Subcutaneous abdominal adipose tissue (tissue), 5 donors: ENCODE results near the gene LRRC41.
A peak's percentile ranks its signal among the peaks of the same experiment; 100 is the strongest.

Experiments
- H3K27ac ChIP-seq: one replicate; pipeline ENCODE4 v1.7.0; 2013; ENCODE audit warnings: low read depth, mild to moderate bottlenecking, inconsistent platforms, low read length, moderate library complexity
- H3K27me3 ChIP-seq, 5 donors: one replicate each; pipeline ENCODE4 v1.7.0; 2013; ENCODE audit warnings: low read length in 5 of 5, inconsistent platforms in 1 of 5; ENCODE audit not compliant: control insufficient read depth in 5 of 5, insufficient read depth in 4 of 5
- H3K36me3 ChIP-seq, 5 donors: one replicate each; pipeline ENCODE4 v1.7.0; 2013; ENCODE audit warnings: low read length in 5 of 5; ENCODE audit not compliant: control insufficient read depth in 5 of 5, insufficient read depth in 5 of 5
- H3K4me1 ChIP-seq, 5 donors: one replicate each; pipeline ENCODE4 v1.7.0; 2013; ENCODE audit warnings: low read length in 5 of 5, mild to moderate bottlenecking in 3 of 5, moderate library complexity in 1 of 5; ENCODE audit not compliant: control insufficient read depth in 5 of 5, insufficient read depth in 5 of 5
- H3K4me3 ChIP-seq, 5 donors: one replicate each; pipeline ENCODE4 v1.7.0; 2013; ENCODE audit warnings: low read length in 5 of 5, low read depth in 1 of 5
- H3K9ac ChIP-seq, 5 donors: one replicate each; pipeline ENCODE4 v1.7.0; 2013; ENCODE audit warnings: low read length in 5 of 5, mild to moderate bottlenecking in 4 of 5, moderate library complexity in 3 of 5
- H3K9me3 ChIP-seq, 5 donors: one replicate each; pipeline ENCODE4 v1.7.0; 2013; ENCODE audit warnings: low read length in 5 of 5; ENCODE audit not compliant: control insufficient read depth in 5 of 5
- donor health status: healthy.
- donor health status: healthy.
- donor health status: healthy.
- donor health status: healthy.
- donor health status: healthy.

Gene LRRC41

GRCh38 chr1:46274225-46275029, 29.0 kb downstream of the LRRC41 start:
- Histone ChIP-seq H3K4me1 (peaks cover 0 to 8% (median 6%) of the 10 kb centered on the region in 5 donors), H3K27me3 (no peaks in the 10 kb centered on the region), H3K36me3 (peaks cover 0 to 24% (median 14%) of the 10 kb centered on the region in 5 donors), H3K4me3 (no peak overlapping the region), H3K9me3 (no peaks in the 10 kb centered on the region), H3K9ac (no peak overlapping the region), H3K27ac (no peak overlapping the region)

DNA sequence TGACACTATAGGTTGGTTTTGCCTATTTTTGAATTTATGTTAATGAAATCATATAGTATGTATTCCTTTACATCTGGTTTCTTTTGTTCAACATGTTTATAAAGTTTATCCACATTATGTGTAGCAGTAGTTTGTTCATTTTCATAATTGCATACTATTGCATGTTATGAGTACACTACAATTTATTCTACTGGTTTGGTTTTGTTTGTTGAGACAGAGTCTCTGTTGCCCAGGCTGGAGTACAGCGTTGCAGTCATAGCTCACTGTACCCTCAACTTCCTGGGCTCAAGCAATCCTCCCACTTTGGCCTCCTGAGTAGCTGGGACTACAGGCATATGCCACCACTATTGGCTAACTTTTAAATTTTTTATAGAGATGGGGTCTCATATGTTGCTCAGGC, 34.8 kb downstream of the LRRC41 start:
- no peaks in the 10 kb centered on the region for H3K36me3 ChIP-seq
- no peak overlapping the region for H3K27ac ChIP-seq
- no peaks in the 10 kb centered on the region for H3K4me1 ChIP-seq
- no peak overlapping the region for H3K9ac ChIP-seq
- H3K27me3 ChIP-seq = no peaks in the 10 kb centered on the region
- no peak overlapping the region for H3K4me3 ChIP-seq
- H3K9me3 ChIP-seq = no peaks in the 10 kb centered on the region

GRCh38 chr1:46263146-46263545, 40.3 kb downstream of the LRRC41 start:
- Histone ChIP-seq H3K36me3 (no peaks in the 10 kb centered on the region), H3K4me1 (no peaks in the 10 kb centered on the region), H3K27ac (no peak overlapping the region), H3K9ac (no peak overlapping the region), H3K27me3 (no peaks in the 10 kb centered on the region), H3K9me3 (no peaks in the 10 kb centered on the region), H3K4me3 (no peak overlapping the region)

- no peaks in the 10 kb centered on the region for H3K36me3 ChIP-seq
- H3K9me3 ChIP-seq = no peaks in the 10 kb centered on the region
- no peak overlapping the region for H3K27ac ChIP-seq
- no peak overlapping the region for H3K4me3 ChIP-seq
- no peak overlapping the region for H3K9ac ChIP-seq
- H3K4me1 ChIP-seq = no peaks in the 10 kb centered on the region
- H3K27me3 ChIP-seq = no peaks in the 10 kb centered on the region
These were observed 40.9 kb downstream of the LRRC41 start for GRCh38 chr1:46262508-46262907.

- H3K4me3 ChIP-seq = no peak overlapping the region
- H3K9me3 ChIP-seq = no peaks in the 10 kb centered on the region
- H3K27ac ChIP-seq = no peak overlapping the region
- no peaks in the 10 kb centered on the region for H3K27me3 ChIP-seq
- no peak overlapping the region for H3K9ac ChIP-seq
- no peaks in the 10 kb centered on the region for H3K4me1 ChIP-seq
- no peaks in the 10 kb centered on the region for H3K36me3 ChIP-seq
These were observed 46.9 kb downstream of the LRRC41 start for GRCh38 chr1:46256523-46256922.

DNA sequence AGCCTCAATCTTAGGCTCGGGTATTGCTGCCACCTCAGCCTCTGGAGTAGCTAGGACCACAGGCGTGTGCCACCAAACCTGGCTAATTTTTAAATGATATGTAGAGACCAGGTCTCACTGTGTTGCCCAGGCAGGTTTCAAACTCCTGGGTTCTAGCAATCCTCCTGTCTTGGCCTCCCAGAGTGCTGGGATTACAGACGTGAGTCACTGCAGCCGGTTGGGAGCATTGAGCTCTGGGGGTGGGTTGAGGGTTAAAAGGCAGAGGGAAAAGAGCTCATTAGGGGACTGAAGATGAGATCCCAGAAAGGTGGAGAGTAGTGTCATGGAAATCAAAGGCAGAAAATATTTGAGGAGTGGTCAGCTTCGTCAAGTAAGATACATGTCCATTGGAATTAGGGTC, 48.7 kb downstream of the LRRC41 start:
- H3K36me3 ChIP-seq = no peaks in the 10 kb centered on the region
- no peaks in the 10 kb centered on the region for H3K9me3 ChIP-seq
- no peak overlapping the region for H3K27ac ChIP-seq
- no peak overlapping the region for H3K9ac ChIP-seq
- H3K4me1 ChIP-seq = no peaks in the 10 kb centered on the region
- H3K4me3 ChIP-seq = no peak overlapping the region
- H3K27me3 ChIP-seq = no peaks in the 10 kb centered on the region

GRCh38 chr1:46248122-46248920, 55.1 kb downstream of the LRRC41 start:
- Histone ChIP-seq H3K27me3 (no peaks in the 10 kb centered on the region), H3K4me3 (peak overlapping the region in 4 of 5 donors; percentile 79 to 85 (median 82)), H3K4me1 (peaks cover 0 to 16% (median 15%) of the 10 kb centered on the region in 5 donors), H3K9ac (no peak overlapping the region), H3K36me3 (no peaks in the 10 kb centered on the region), H3K27ac (no peak overlapping the region), H3K9me3 (no peaks in the 10 kb centered on the region)

DNA sequence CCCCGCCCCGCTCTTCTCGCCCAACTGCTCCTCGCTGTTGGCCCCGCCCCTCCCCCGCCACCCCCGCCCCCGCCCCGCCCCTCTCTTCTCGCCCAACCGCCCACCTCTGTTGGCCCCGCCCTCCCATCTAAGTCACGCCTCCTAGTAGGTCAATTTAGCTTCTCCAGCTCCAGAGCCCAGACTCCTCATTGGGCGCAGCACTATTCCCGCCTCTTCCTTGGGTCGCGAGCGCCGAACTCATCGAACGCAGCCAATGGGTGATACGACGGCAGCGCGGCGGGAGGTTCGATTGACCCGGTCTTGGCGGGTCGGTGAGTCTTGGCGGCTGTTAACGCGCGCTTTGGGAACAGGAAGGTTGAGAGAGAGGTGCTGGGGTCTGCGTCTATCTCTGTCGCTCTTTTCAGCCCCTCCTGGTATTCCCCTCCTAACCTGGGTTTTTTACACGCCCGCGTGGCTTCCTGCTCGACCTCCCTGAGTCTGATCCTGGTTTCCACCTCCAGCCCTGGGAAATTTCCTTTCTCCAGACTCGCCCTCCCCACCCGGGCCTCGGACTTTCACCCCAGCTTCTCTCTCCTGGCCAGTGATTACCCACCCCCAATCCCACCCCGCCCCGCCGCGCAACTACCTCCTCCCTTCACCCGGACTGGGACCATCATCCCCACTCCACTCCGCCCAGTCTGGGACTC, 55.8 kb downstream of the LRRC41 start, which contains the start of gene RAD54L:
Gene RAD54L, plus strand, starts transcription at position 328 of the 686 bp plus-strand sequence. CDS start 643 bp downstream, outside the sequence.
- Histone ChIP-seq H3K36me3 (no peaks in the 10 kb centered on the region), H3K27ac (no peak within 1 kb of the TSS), H3K9ac (peak within 1 kb of the TSS in 4 of 5 donors; percentile 16 to 85 (median 70)), H3K4me3 (peak within 1 kb of the TSS; percentile 80 to 93 (median 91)), H3K27me3 (no peaks in the 10 kb centered on the region), H3K9me3 (no peaks in the 10 kb centered on the region), H3K4me1 (peaks cover 0 to 16% (median 15%) of the 10 kb centered on the region in 5 donors)

DNA sequence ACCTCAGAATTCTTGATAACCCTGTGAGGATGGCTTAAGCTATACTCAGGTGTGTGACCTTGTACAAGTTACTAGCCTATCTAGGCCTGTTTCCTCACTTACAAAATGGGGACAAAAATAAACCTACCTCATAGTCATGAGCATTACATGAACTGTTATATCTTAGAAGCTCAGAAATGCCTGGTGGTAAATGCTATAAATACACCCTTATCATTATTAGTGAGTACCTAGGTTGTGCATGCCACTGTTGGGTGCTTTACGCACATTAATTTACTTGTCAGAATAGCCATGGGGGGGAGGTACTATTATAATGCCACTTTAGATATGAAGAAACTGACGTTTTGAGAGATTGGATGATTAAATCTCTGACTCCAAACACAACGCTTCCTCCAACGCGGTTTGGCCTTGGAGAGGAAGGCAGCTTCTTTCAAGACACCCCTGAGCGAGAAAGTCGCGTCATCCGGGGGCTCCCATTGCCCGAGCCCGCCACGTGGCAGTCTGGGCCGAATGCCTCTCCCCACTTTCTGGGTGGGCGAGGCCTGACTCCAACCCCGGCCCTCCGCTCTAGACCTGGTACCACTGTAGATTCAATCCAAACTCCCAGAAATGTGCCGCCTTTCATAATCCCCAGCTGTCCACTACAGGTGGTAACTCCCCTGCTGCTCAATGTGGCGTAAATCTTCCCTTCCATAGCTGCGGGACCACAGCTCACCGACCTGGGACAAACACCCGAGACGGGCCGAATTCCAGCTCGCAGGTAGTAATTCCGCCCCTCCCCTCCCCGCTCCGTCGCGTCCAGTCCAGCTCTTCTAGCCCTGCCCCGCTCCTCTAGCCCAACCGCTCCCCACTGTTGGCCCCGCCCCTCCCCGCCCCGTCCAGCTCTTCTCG, 56.6 kb downstream of the LRRC41 start:
- Histone ChIP-seq H3K4me3 (peak overlapping the region; percentile 74 to 92 (median 91)), H3K27me3 (no peaks in the 10 kb centered on the region), H3K9me3 (no peaks in the 10 kb centered on the region), H3K27ac (no peak overlapping the region), H3K36me3 (no peaks in the 10 kb centered on the region), H3K4me1 (peaks cover 0 to 16% (median 15%) of the 10 kb centered on the region in 5 donors), H3K9ac (peak overlapping the region in 4 of 5 donors; percentile 16 to 85 (median 70))
